BLaER1 treated with 17β-estradiol and CSF1 and Interleukin-3, amounts not matched to agents 10 nM and 100 nM (cell line): ENCODE data around the gene EYA4.
A peak's percentile ranks its signal among the peaks of the same experiment; 100 is the strongest.

Experiments used
- H3K27ac ChIP-seq, 11 experiments: shearing (Covaris generic); formaldehyde crosslinking; 2 replicates each; pipeline ENCODE4 v1.8.1; 2022
- H3K27me3 ChIP-seq, 11 experiments: shearing (Covaris generic); formaldehyde crosslinking; 2 replicates each; pipeline ENCODE4 v1.8.1; 2022
- H3K36me3 ChIP-seq, 11 experiments: shearing (Covaris generic); formaldehyde crosslinking; 2 replicates each; pipeline ENCODE4 v1.8.1; 2022
- H3K4me1 ChIP-seq, 10 experiments: shearing (Covaris generic); formaldehyde crosslinking; 2 replicates each; pipeline ENCODE4 v1.8.1; 2022
- H3K4me2 ChIP-seq, 11 experiments: shearing (Covaris generic); formaldehyde crosslinking; 2 replicates each; pipeline ENCODE4 v1.8.1; 2022
- H3K4me3 ChIP-seq, 10 experiments: shearing (Covaris generic); formaldehyde crosslinking; 2 replicates each; pipeline ENCODE4 v1.8.1; 2022
- H3K9ac ChIP-seq, 11 experiments: shearing (Covaris generic); formaldehyde crosslinking; 2 replicates each; pipeline ENCODE4 v1.8.1; 2022
- H3K9me3 ChIP-seq, 11 experiments: shearing (Covaris generic); formaldehyde crosslinking; replicated peaks in 1 of 11; 2 replicates each; pipeline ENCODE4 v1.8.1; 2022
- H4K20me1 ChIP-seq, 11 experiments: shearing (Covaris generic); formaldehyde crosslinking; 2 replicates each; pipeline ENCODE4 v1.8.1; 2022
- Cebpa-rat ChIP-seq, 11 experiments: shearing (Covaris generic); IDR thresholded peaks; 2 replicates each; pipeline ENCODE4 v1.8.1; 2022

EYA4 gene

DNA sequence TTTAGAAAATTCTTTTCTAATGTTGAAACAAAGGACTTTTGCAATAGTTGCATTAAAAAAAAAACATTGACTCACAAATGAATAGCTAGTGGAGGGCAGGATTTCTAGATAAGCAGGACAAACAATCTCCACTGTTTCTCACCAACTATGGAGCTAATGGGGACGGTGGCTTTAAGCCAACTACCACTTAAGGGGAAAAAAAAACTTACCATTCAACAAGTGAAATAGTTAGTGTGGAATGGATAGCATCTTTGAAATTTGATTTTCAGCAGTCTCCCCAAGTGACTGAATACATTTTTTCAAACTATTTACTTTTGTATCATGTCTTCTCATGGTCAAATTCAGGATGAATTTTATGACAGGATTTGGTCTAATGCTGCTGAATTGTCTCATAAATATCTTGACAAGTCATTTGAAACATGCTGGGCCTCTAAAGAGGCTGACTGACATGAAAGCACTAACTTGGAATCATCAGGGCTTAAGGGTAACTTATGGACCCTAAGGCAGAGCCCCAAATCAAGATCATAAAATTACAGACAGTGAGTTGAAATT is 100.5 kb downstream of the EYA4 start:
- Histone ChIP-seq H3K36me3 (peaks cover 0 to 4% (median 0%) of the 10 kb centered on the region in 11 experiments; a peak in 2 of 22 replicates), H3K9ac (no peak overlapping the region), H3K27ac (no peak overlapping the region), H3K9me3 (0 out of 22 replicates have a peak, but pooled peaks cover 0 to 7% (median 0%) of the 10 kb centered on the region in 11 experiments), H3K4me3 (no peak overlapping the region), H4K20me1 (no peaks in the 10 kb centered on the region), H3K4me2 (no peak overlapping the region), H3K27me3 (no peaks in the 10 kb centered on the region), H3K4me1 (no peaks in the 10 kb centered on the region)
- no peak for TF ChIP-seq Cebpa-rat (IDR thresholded peaks at IDR 0.05)

DNA sequence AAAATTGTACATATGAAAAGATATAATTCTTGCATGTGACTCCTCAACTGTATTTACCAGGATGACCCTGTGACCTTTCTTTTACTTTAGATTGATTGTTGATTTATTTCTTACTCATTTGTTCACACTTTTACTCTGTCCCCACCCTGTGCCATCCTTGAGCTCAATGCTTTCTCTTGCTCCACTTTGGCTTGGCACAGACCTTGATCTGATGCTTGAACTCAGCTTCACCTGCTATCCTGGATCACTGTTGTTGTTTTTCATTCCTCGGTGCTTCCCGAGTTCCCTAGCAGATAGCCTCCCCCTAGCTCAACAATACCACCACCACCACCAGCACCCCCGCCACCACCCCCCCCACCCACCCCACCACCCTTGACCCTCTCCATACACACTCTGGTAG is 102.1 kb downstream of the EYA4 start:
- Histone ChIP-seq H3K4me3 (no peak overlapping the region), H3K4me1 (no peaks in the 10 kb centered on the region)

DNA sequence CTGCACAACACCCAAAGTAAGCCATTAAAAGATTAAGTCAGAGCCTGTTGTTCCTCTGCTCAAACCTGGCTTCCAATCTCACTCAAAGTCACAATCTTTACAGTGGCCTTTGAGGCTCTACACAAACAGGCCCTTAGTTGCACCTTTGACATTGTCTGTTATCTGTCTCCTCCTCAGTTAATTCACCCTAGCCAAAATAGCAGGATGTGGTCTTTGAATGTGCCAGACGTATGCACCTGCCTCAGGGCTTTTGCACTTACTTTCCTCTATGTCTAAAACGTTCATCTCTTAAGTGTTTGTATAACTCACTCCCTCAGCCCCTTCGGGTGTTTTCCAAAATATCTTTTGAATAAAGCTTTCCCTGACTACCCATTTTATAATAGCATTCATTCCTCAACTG is 107.7 kb downstream of the EYA4 start:
- no peak overlapping the region for H3K4me3 ChIP-seq
- peaks cover 0 to 4% (median 0%) of the 10 kb centered on the region in 10 experiments; a peak in 1 of 20 replicates for H3K4me1 ChIP-seq
- no peak for TF ChIP-seq Cebpa-rat (IDR thresholded peaks at IDR 0.05)
- H3K9ac ChIP-seq: no peak overlapping the region
- H3K36me3 ChIP-seq: peaks cover 0 to 12% (median 0%) of the 10 kb centered on the region in 11 experiments; a peak in 2 of 22 replicates
- no peak overlapping the region for H3K4me2 ChIP-seq
- no peaks in the 10 kb centered on the region for H4K20me1 ChIP-seq
- H3K27me3 ChIP-seq: no peaks in the 10 kb centered on the region
- H3K9me3 ChIP-seq: peaks cover 0 to 18% (median 5%) of the 10 kb centered on the region in 11 experiments; a peak in 8 of 22 replicates
- no peak overlapping the region for H3K27ac ChIP-seq

More for the DNA sequence above, 102.1 kb downstream of the EYA4 start:
- Histone ChIP-seq H3K9ac (no peak overlapping the region), H3K27me3 (no peaks in the 10 kb centered on the region), H3K9me3 (peaks cover 0 to 9% (median 0%) of the 10 kb centered on the region in 11 experiments; a peak in 4 of 22 replicates), H3K27ac (no peak overlapping the region), H4K20me1 (no peaks in the 10 kb centered on the region), H3K36me3 (peaks cover 0 to 4% (median 0%) of the 10 kb centered on the region in 11 experiments; a peak in 2 of 22 replicates), H3K4me2 (no peak overlapping the region)
- TF ChIP-seq Cebpa-rat (IDR thresholded peaks at IDR 0.05): no peak

DNA sequence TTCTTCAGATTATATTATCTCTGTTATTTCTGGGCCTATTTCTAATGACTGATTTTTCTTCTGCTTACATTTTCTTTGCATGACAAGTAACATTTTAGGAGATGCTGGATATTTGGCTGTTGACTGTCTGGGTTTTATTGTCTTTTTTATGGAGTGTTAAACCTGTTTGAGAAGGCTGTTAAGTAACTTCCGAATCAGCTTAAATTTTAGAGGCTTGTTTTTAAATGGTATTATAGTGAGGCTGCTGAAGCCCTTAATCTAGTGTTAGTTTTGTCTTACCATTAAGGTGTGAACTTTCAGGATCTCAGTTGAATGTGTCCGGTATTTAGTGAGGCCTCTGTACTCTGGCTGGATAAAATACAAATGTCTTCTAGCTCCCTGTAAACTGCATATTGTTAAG is 109.8 kb downstream of the EYA4 start:
- H3K36me3 ChIP-seq: peaks cover 0 to 12% (median 0%) of the 10 kb centered on the region in 11 experiments; a peak in 2 of 22 replicates
- no peaks in the 10 kb centered on the region for H4K20me1 ChIP-seq
- peaks cover 0 to 4% (median 0%) of the 10 kb centered on the region in 10 experiments; a peak in 1 of 20 replicates for H3K4me1 ChIP-seq
- no peak for TF ChIP-seq Cebpa-rat (IDR thresholded peaks at IDR 0.05)
- peaks cover 0 to 25% (median 9%) of the 10 kb centered on the region in 11 experiments; a peak in 11 of 22 replicates for H3K9me3 ChIP-seq
- H3K9ac ChIP-seq: no peak overlapping the region
- H3K27ac ChIP-seq: no peak overlapping the region
- no peaks in the 10 kb centered on the region for H3K27me3 ChIP-seq
- H3K4me2 ChIP-seq: no peak overlapping the region
- no peak overlapping the region for H3K4me3 ChIP-seq

DNA sequence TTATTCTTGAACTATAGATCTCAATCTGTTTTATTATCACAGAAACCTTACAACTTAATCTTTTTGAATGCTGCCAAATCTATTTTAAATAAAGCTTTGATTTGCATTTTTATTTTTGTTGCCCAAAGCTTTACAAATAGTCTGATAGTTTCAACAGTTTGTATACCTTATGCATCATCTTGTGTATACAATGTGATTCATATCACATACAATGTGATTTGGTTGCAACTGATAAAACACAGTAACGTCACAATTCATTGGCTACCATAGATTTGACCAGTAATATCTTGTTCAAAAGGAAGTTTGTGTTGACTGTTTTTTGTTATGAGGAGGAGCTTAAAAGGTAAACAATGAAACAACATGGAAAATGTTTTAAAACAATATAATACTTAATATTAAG is 110.9 kb downstream of the EYA4 start:
- Histone ChIP-seq H3K4me1 (peaks cover 0 to 4% (median 0%) of the 10 kb centered on the region in 10 experiments; a peak in 1 of 20 replicates), H3K9ac (no peak overlapping the region), H3K4me2 (no peak overlapping the region), H3K36me3 (peaks cover 0 to 12% (median 0%) of the 10 kb centered on the region in 11 experiments; a peak in 2 of 22 replicates), H3K4me3 (no peak overlapping the region), H3K27me3 (no peaks in the 10 kb centered on the region), H4K20me1 (no peaks in the 10 kb centered on the region), H3K27ac (no peak overlapping the region), H3K9me3 (peaks cover 0 to 25% (median 9%) of the 10 kb centered on the region in 11 experiments; a peak in 11 of 22 replicates)
- TF ChIP-seq Cebpa-rat (IDR thresholded peaks at IDR 0.05): no peak

DNA sequence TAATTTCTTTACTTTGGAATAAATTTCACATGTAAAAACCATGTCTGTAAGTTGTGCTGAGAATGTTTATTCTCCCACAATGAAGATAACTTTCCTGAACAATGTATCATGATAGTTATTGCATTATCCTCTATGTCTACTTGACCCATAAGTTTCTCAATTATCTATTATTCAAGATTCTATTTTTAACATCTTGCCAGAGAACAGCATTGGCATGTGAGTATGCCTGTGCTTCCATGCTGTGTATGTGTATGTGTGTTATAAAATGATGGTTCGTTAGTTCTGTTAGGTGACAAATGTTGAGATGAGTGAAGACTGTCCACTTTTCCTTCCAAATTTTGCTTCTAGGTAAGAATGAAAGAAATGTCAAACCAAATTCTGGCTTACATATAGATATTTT is 111.9 kb downstream of the EYA4 start:
- H3K36me3 ChIP-seq: peaks cover 0 to 12% (median 0%) of the 10 kb centered on the region in 11 experiments; a peak in 2 of 22 replicates
- peak overlapping the region in 1 of 11 experiments; percentile 1; a peak in 2 of 22 replicates for H3K4me2 ChIP-seq
- H3K4me1 ChIP-seq: peaks cover 0 to 4% (median 0%) of the 10 kb centered on the region in 10 experiments; a peak in 1 of 20 replicates
- no peak overlapping the region for H3K27ac ChIP-seq
- H3K9me3 ChIP-seq: peaks cover 0 to 24% (median 9%) of the 10 kb centered on the region in 11 experiments; a peak in 10 of 22 replicates
- TF ChIP-seq Cebpa-rat (IDR thresholded peaks at IDR 0.05): no peak
- no peak overlapping the region for H3K4me3 ChIP-seq
- H4K20me1 ChIP-seq: no peaks in the 10 kb centered on the region
- H3K9ac ChIP-seq: no peak overlapping the region
- no peaks in the 10 kb centered on the region for H3K27me3 ChIP-seq

DNA sequence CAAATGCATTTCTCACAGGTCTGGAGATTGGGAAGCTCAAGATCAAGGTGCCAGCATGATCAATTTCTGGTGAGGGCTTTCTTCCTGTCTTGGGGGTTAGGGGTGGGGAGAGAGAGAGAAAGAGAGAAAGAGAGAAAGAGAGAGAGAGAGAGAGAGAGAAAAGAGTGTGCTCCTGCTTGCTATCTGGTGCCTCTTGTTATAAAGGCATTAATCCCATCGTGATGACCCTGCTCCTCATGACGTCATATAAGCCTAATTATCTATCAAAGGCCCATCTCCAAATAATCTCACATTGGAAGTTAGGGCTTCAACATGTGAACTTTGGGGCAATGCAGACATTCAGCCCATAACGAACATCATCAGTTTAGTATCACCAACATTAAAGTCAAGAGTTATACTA is 114.8 kb downstream of the EYA4 start:
- TF ChIP-seq Cebpa-rat (IDR thresholded peaks at IDR 0.05): no peak
- H3K27ac ChIP-seq: no peak overlapping the region
- H3K4me2 ChIP-seq: no peak overlapping the region
- H3K9me3 ChIP-seq: peaks cover 0 to 24% (median 4%) of the 10 kb centered on the region in 11 experiments; a peak in 8 of 22 replicates
- no peak overlapping the region for H3K4me3 ChIP-seq
- no peak overlapping the region for H3K9ac ChIP-seq
- H4K20me1 ChIP-seq: no peaks in the 10 kb centered on the region
- H3K27me3 ChIP-seq: no peaks in the 10 kb centered on the region
- H3K4me1 ChIP-seq: peaks cover 0 to 9% (median 0%) of the 10 kb centered on the region in 10 experiments; a peak in 3 of 20 replicates
- H3K36me3 ChIP-seq: peaks cover 0 to 10% (median 0%) of the 10 kb centered on the region in 11 experiments; a peak in 2 of 22 replicates

DNA sequence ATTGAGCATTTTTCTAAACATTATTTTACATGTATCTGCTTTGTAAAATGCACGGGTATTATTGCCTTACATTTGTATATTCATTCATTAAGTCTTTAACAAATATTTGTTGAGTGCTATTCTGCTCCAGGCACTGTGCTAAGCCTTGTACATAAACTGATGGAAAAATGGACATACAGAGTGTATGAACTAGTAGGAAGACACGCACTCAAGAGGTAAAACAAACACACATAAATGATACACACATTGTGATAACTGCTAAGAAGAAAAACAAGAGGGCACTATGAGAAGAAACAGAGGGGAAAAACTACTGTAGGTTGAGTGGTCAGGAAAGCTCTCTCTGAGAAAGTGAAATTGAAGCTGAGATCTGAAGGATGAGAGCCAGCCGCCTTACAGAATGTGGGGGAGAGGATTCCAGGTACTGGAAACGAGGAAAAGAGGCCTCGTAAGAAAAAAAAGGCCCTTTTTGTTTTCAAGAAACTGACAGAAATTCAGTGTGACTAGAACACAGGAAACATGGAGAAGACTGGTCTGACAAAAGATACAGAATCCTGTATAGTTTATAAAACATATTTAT is 117.5 kb downstream of the EYA4 start:
- no peak overlapping the region for H3K4me3 ChIP-seq
- H3K27ac ChIP-seq: no peak overlapping the region; a peak in 1 of 22 replicates
- TF ChIP-seq Cebpa-rat (IDR thresholded peaks at IDR 0.05): no peak
- peaks cover 0 to 9% (median 0%) of the 10 kb centered on the region in 10 experiments; a peak in 2 of 20 replicates for H3K4me1 ChIP-seq
- no peak overlapping the region for H3K9ac ChIP-seq
- no peaks in the 10 kb centered on the region for H3K27me3 ChIP-seq
- no peaks in the 10 kb centered on the region for H4K20me1 ChIP-seq
- H3K36me3 ChIP-seq: peaks cover 0 to 15% (median 1%) of the 10 kb centered on the region in 11 experiments; a peak in 8 of 22 replicates
- no peak overlapping the region for H3K4me2 ChIP-seq
- peaks cover 0 to 38% (median 10%) of the 10 kb centered on the region in 11 experiments; a peak in 14 of 22 replicates for H3K9me3 ChIP-seq

DNA sequence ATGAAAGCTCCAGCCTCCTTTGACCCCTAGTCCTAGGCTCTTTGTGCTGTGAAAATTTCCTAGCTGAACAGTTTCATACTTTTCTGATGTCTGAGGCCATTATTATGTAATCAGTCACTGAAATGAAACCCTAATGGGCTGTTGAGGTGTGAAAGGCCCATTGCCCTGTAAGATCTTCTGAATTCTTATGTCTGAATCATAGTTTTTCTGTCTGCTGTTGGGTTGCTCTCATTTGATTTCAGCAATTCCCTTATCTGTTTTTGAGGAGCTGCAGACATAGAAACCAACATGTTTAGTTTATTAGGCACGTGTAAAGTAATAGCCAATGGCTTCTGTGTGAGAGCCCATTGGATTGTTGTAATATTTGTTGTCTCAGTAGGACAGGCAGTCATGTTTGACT is 118.1 kb downstream of the EYA4 start:
- Histone ChIP-seq H4K20me1 (no peaks in the 10 kb centered on the region), H3K9ac (no peak overlapping the region), H3K4me2 (no peak overlapping the region), H3K4me1 (peaks cover 0 to 9% (median 0%) of the 10 kb centered on the region in 10 experiments; a peak in 2 of 20 replicates), H3K4me3 (no peak overlapping the region), H3K27ac (no peak overlapping the region; a peak in 1 of 22 replicates), H3K9me3 (peaks cover 3 to 44% (median 15%) of the 10 kb centered on the region in 11 experiments; a peak in 15 of 22 replicates), H3K36me3 (peaks cover 0 to 21% (median 6%) of the 10 kb centered on the region in 11 experiments; a peak in 10 of 22 replicates), H3K27me3 (no peaks in the 10 kb centered on the region)
- no peak for TF ChIP-seq Cebpa-rat (IDR thresholded peaks at IDR 0.05)
